Measurements from ENCODE around the gene ATF7. TPM values are rescaled to one million over a fixed set of nuclear protein-coding genes. Genes with fewer than 3 reads are reported as not detected.
A peak's percentile ranks its signal among the peaks of the same experiment; 100 is the strongest.

Gene ATF7
- total and polyA plus RNA-seq, 9 of the 15 experiments (the other 6 are each of a cell fraction or from before 2014, with no cell fraction given): 10.6 to 30.4 (median 20.7) TPM

DNA sequence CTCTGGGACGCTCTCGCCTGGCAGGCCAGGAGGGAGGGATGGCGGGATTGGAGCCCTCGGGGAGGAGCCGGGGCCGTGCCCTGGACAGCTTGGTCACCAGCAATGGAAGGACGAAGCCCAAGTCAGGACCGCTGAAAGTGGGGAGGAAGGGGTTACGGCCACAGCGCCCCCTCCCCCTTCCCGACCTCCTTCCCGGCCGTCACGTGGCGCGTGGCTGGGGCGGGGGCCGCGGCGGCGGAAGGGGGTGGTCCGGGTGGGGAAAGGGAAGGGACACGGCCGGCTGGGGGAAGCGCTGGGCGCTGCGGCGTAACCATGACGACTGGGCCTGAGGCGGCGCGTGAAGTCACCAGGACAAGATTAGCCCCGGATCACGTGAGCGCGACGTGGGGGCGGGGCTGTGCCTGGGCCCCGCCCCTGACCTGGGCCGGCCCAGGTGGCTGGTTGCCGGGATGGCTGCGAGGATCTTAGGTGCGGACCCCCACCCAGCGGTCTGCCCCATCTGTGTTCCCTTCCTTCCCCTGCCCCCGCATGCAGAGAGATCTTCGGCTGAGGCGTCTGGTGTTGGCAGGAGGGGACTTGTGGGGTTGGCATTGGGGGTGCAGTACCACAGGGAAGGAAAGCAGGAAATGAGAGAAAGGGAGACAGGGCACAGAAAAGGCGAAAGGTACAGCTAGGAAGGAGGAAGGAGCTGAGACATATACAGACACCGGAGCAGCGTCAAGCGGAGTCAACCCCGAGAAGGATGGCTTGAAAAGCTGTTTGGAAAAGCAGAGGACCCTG lies 133.2 kb downstream of the ATF7 start:
- in situ Hi-C loops (cut with MboI) (no loop called here), intact Hi-C loops (cut with micrococcal nuclease) (no loop called here)
- no peaks in the 10 kb centered on the region for H3K27me3 ChIP-seq (ENCODE audit: control insufficient read depth in 2 of 2, insufficient read depth in 2 of 2, low read length in 2 of 2)
- FAIRE-seq: peak; percentile 81
- H3K4me2 ChIP-seq (ENCODE audit: insufficient read depth, low read length): peak overlapping the region; percentile 96
- ChIA-PET CTCF (ENCODE audit: low intra/inter-chr PET ratio) (interaction anchor here (0.5 kb wide), 1 partner anchor 37 kb away, joined by 3 read pairs; no protein-coding TSS in a partner anchor), POLR2A (interaction anchor here (0.6 to 2.4 kb wide), 13 partner anchors 9 to 788 kb away, joined by 3 to 12 read pairs (median 4); partner anchors contain the start of gene HNRNPA1)
- H3K36me3 ChIP-seq (ENCODE audit: control insufficient read depth, insufficient read depth, low read length): no peaks in the 10 kb centered on the region
- H3K27ac ChIP-seq (ENCODE audit: extremely low read depth, low read depth, low read length): peak overlapping the region; percentile 56
- H3K4me1 ChIP-seq (replicated peaks in 1 of 2; ENCODE audit: control insufficient read depth in 2 of 2, insufficient read depth in 2 of 2, low read length in 2 of 2): peaks cover 29 to 40% of the 10 kb centered on the region in 2 experiments; a peak in 4 of 5 replicates
- no peaks in the 10 kb centered on the region for H4K20me1 ChIP-seq (replicated peaks; ENCODE audit: control insufficient read depth, insufficient read depth, low read length)
- H3K9me3 ChIP-seq (replicated peaks; ENCODE audit: control insufficient read depth, insufficient read depth, low read depth, low read length): no peaks in the 10 kb centered on the region
- no peaks in the 10 kb centered on the region for H3K9me1 ChIP-seq (ENCODE audit: control insufficient read depth, insufficient read depth, low read length)
- H2AFZ ChIP-seq (ENCODE audit: low read depth, low read length): peak overlapping the region; percentile 86
- no TSS peak for BruUV-seq (replicated peaks)
- DNase-seq (ENCODE audit: extremely low read depth in 1 of 4, low spot score in 3 of 4): peak; percentile 91 to 96 (median 93)
- WGBS (ENCODE audit: insufficient coverage, low coverage, missing lambda C conversion rate): 2% methylated on average over 24 of the region's 52 CpGs
- H3K79me2 ChIP-seq (ENCODE audit: control insufficient read depth, insufficient read depth, low read length): no peaks in the 10 kb centered on the region
- peak overlapping the region; percentile 62 to 94 for H3K9ac ChIP-seq (ENCODE audit: insufficient read depth in 1 of 2, low read depth in 2 of 2, low read length in 2 of 2)
- H3K4me3 ChIP-seq: peak overlapping the region; percentile 47
- ATAC-seq: peak; percentile 93
- no peak for TF ChIP-seq HDAC8 (tag; IDR thresholded peaks at IDR 0.05)
- TF ChIP-seq CSDE1 (IDR thresholded peaks at IDR 0.05): peak in 1 of 2 experiments; percentile 86; a peak in 2 of 4 replicates
- TF ChIP-seq CAMTA2 (CRISPR knock-in tag; conservative IDR thresholded peaks at IDR 0.05): no peak
- no peak for TF ChIP-seq GTF2F1 (IDR thresholded peaks at IDR 0.05; ENCODE audit: low read depth, low read length)
- no peak for TF ChIP-seq ZNF354B (CRISPR knock-in tag; IDR thresholded peaks at IDR 0.05)
- peak; percentile 62 for TF ChIP-seq L3MBTL2 (IDR thresholded peaks at IDR 0.05)
- TF ChIP-seq KDM5B (IDR thresholded peaks at IDR 0.05; ENCODE audit: insufficient replicate concordance, low read depth, low read length): peak; percentile 74
- no peak for TF ChIP-seq XRCC5 (IDR thresholded peaks at IDR 0.05; ENCODE audit: low read depth, low read length)
- peak; percentile 48; the same call in 1 of the 2 replicates for TF ChIP-seq MTA3 (IDR thresholded peaks at IDR 0.05; ENCODE audit: borderline replicate concordance)
- TF ChIP-seq HDGF (IDR thresholded peaks at IDR 0.05): peak; percentile 80
- TF ChIP-seq CTBP1 (IDR thresholded peaks at IDR 0.05; ENCODE audit: borderline replicate concordance): peak; percentile 65; the same call in 1 of the 2 replicates
- TF ChIP-seq PHTF2 (CRISPR knock-in tag; IDR thresholded peaks at IDR 0.05): no peak
- peak; percentile 96 for TF ChIP-seq USF2 (CRISPR knock-in tag; IDR thresholded peaks at IDR 0.05)
- TF ChIP-seq TOE1 (IDR thresholded peaks at IDR 0.05; ENCODE audit: borderline replicate concordance): peak; percentile 95
- no peak for TF ChIP-seq TOE1 (CRISPR knock-in tag; IDR thresholded peaks at IDR 0.05; ENCODE audit: borderline replicate concordance, low read depth)
- TF ChIP-seq SAP30 (IDR thresholded peaks at IDR 0.05; ENCODE audit: borderline replicate concordance, insufficient read depth, low read depth, low read length, poor library complexity, severe bottlenecking): no peak
- TF ChIP-seq ARID2 (IDR thresholded peaks at IDR 0.05): 0 out of 2 replicates have a peak, but pooled peaks have one; percentile 32
- peak; percentile 78 for TF ChIP-seq FOXJ2 (tag; IDR thresholded peaks at IDR 0.05)
- TF ChIP-seq BRD9 (IDR thresholded peaks at IDR 0.05; ENCODE audit: low read depth, partially characterized antibody): no peak
- peak; percentile 33 for TF ChIP-seq TAF1 (IDR thresholded peaks at IDR 0.05; ENCODE audit: control insufficient read depth, extremely low read depth, insufficient read depth, low read length, severe bottlenecking)
- peak; percentile 48; the same call in 1 of the 2 replicates for TF ChIP-seq POLR2AphosphoS5 (IDR thresholded peaks at IDR 0.05; ENCODE audit: control insufficient read depth, insufficient read depth, low read depth, low read length)
- TF ChIP-seq MAFG (tag; conservative IDR thresholded peaks at IDR 0.05): no peak
- TF ChIP-seq RBM25 (IDR thresholded peaks at IDR 0.05; ENCODE audit: low read depth, low read length, severe bottlenecking): no peak

Measured in K562 (cell line).